Suprapubic skin (tissue), 4 donors: Measurements from ENCODE around the gene DCP1A.

Source experiments
- CTCF ChIP-seq, 2 donors: fragments of 200-600 bp in 1 of 2; fragments of 450-650 bp in 1 of 2; sonication (generic) in 1 of 2; IDR thresholded peaks; one replicate each; pipeline ENCODE4 v1.5.1; 2016 to 2019; ENCODE audit warnings: antibody characterized with exemption in 2 of 2, mild to moderate bottlenecking in 1 of 2, moderate library complexity in 1 of 2
- EP300 ChIP-seq: sonication (generic); formaldehyde crosslinking; IDR thresholded peaks from one replicate; pipeline ENCODE4 v1.6.1; 2017; ENCODE audit warnings: antibody characterized with exemption
- POLR2A ChIP-seq, 2 donors: fragments of 450-650 bp; IDR thresholded peaks; one replicate each; pipeline ENCODE4 v1.6.1; 2017; ENCODE audit warnings: antibody characterized with exemption in 2 of 2, mild to moderate bottlenecking in 2 of 2, moderate library complexity in 2 of 2
- POLR2AphosphoS5 ChIP-seq, 3 donors: sonication (generic); formaldehyde crosslinking; IDR thresholded peaks; one replicate each; pipeline ENCODE4 v1.6.1; 2017; ENCODE audit warnings: antibody characterized with exemption in 3 of 3

GRCh38 chr3:53350652-53351051 is 3.3 kb upstream of the DCP1A start:
- TF ChIP-seq CTCF (IDR thresholded peaks at IDR 0.05) (no peak), POLR2A (IDR thresholded peaks at IDR 0.05) (no peak), EP300 (no peak), POLR2AphosphoS5 (IDR thresholded peaks at IDR 0.05) (no peak)
